ENCODE measurements around the gene SLC2A13.

DNA sequence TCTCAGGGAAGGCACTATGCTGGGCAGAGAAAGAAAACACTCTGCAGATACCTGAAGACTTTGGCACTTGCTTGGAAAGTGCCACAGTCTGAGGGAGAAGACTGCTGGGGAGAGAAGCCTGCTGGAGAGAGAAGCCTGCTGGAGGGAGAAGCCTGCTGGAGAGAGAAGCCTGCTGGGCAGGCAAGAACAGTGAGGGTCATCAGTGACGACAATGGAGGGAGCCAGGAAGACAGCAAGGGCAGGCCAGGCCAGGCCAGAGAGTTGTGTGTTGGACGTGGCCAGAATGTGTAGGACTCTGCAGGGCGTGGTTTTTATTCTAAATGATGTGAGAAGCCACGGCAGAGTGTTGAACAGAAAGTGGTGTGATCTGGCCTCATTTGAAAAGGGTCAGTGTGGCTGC is 301.0 kb downstream of the SLC2A13 start:
- TF ChIP-seq, protein P1, sequence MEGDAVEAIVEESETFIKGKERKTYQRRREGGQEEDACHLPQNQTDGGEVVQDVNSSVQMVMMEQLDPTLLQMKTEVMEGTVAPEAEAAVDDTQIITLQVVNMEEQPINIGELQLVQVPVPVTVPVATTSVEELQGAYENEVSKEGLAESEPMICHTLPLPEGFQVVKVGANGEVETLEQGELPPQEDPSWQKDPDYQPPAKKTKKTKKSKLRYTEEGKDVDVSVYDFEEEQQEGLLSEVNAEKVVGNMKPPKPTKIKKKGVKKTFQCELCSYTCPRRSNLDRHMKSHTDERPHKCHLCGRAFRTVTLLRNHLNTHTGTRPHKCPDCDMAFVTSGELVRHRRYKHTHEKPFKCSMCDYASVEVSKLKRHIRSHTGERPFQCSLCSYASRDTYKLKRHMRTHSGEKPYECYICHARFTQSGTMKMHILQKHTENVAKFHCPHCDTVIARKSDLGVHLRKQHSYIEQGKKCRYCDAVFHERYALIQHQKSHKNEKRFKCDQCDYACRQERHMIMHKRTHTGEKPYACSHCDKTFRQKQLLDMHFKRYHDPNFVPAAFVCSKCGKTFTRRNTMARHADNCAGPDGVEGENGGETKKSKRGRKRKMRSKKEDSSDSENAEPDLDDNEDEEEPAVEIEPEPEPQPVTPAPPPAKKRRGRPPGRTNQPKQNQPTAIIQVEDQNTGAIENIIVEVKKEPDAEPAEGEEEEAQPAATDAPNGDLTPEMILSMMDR (IDR thresholded peaks at IDR 0.05), result no peak
- TF ChIP-seq EP300 (IDR thresholded peaks at IDR 0.05) (no peak), POLR2A (IDR thresholded peaks at IDR 0.05) (no peak)

All from tibial nerve (tissue), 4 donors.